C4-2B (cell line): Measurements from ENCODE around the gene CD226.

ENCODE experiments used
- CTCF ChIP-seq: fragments of 450-650 bp; conservative IDR thresholded peaks from 2 replicates; pipeline ENCODE4 v1.5.1; 2017; ENCODE audit warnings: mild to moderate bottlenecking
- ZFX ChIP-seq: fragments of 450-650 bp; IDR thresholded peaks from 2 replicates; pipeline ENCODE4 v1.6.1; 2017

DNA sequence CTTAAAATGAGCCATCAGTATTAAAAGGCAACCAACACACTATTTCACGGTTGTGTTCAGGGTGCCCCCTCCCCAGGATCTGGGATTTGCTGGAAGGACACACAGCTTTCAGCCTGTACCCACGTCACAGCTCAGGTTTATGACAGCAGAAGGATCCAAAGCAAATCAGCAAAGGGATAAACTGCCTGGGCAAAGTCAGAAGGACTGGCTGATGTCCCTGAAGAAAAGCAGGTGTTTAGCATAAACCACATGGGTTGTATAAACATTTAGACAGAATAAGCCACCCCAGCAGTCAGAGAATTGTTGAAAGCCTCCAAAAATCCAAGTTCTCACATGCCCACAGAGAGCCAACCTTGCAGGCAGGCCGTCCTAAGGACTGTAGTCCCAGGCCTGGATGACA is 63.9 kb downstream of the CD226 start:
- TF ChIP-seq CTCF (no peak), ZFX (no peak)
